Fibroblast of lung (primary cell): Measurements from ENCODE around the gene GCHFR. TPM values are rescaled to one million over a fixed set of nuclear protein-coding genes. Genes with fewer than 3 reads are reported as not detected.

ENCODE experiments used
- DNase-seq, 2 donors: peaks; one replicate each; pipeline versions ENCODE4 v3.0.0 to v3.0.0-alpha.2; 2010; ENCODE audit warnings: low read depth in 2 of 2
- H2AFZ ChIP-seq: 2 replicates; pipeline ENCODE4 v1.5.1; 2012; ENCODE audit warnings: low read length, control low read depth, inconsistent platforms
- H3K27ac ChIP-seq: 2 replicates; pipeline ENCODE4 v1.5.1; 2011; ENCODE audit warnings: low read length, control low read depth; ENCODE audit not compliant: insufficient read depth
- H3K27me3 ChIP-seq: 2 replicates; pipeline ENCODE4 v1.5.1; 2011; ENCODE audit warnings: mild to moderate bottlenecking, low read length; ENCODE audit not compliant: control insufficient read depth, insufficient read depth
- H3K36me3 ChIP-seq: 2 replicates; pipeline ENCODE4 v1.5.1; 2011; ENCODE audit warnings: low read length; ENCODE audit not compliant: control insufficient read depth, insufficient read depth
- H3K4me1 ChIP-seq: 2 replicates; pipeline ENCODE4 v1.5.1; 2011; ENCODE audit warnings: low read length; ENCODE audit not compliant: control insufficient read depth, insufficient read depth; ENCODE audit errors: extremely low read depth
- H3K4me2 ChIP-seq: 2 replicates; pipeline ENCODE4 v1.5.1; 2011; ENCODE audit warnings: low read length, control low read depth; ENCODE audit not compliant: insufficient read depth; ENCODE audit errors: extremely low read depth
- H3K4me3 ChIP-seq, 4 experiments: fragments of 200-600 bp in 1 of 4; sonication (generic) in 1 of 4; replicated peaks in 1 of 4; 2 replicates each; pipeline ENCODE4 v1.5.1; 2011 to 2016; ENCODE audit warnings: low read length in 4 of 4, low read depth in 3 of 4, mild to moderate bottlenecking in 3 of 4, control low read depth in 2 of 4, inconsistent platforms in 1 of 4, mixed read lengths in 1 of 4; ENCODE audit not compliant: insufficient read depth in 1 of 4; ENCODE audit errors: control extremely low read depth in 1 of 4
- H3K79me2 ChIP-seq: 2 replicates; pipeline ENCODE4 v1.5.1; 2012; ENCODE audit warnings: mild to moderate bottlenecking, low read length, inconsistent platforms; ENCODE audit not compliant: control insufficient read depth, insufficient read depth
- H3K9ac ChIP-seq: 2 replicates; pipeline ENCODE4 v1.5.1; 2011; ENCODE audit warnings: mild to moderate bottlenecking, low read length, control low read depth; ENCODE audit not compliant: insufficient read depth
- H3K9me3 ChIP-seq: 2 replicates; pipeline ENCODE4 v1.5.1; 2012; ENCODE audit warnings: low read depth, low read length; ENCODE audit not compliant: control insufficient read depth, insufficient read depth
- H4K20me1 ChIP-seq: 2 replicates; pipeline ENCODE4 v1.5.1; 2011; ENCODE audit warnings: low read length; ENCODE audit not compliant: control insufficient read depth, insufficient read depth; ENCODE audit errors: extremely low read depth
- CTCF ChIP-seq, 2 donors: IDR thresholded peaks in 1 of 2; conservative IDR thresholded peaks in 1 of 2; 1 replicate in 1 of 2; 2 replicates in 1 of 2; pipeline ENCODE4 v1.5.1; 2011 to 2012; ENCODE audit warnings: low read length in 2 of 2, control low read depth in 1 of 2, inconsistent platforms in 1 of 2, low read depth in 1 of 2, mild to moderate bottlenecking in 1 of 2
- EZH2 ChIP-seq: IDR thresholded peaks from 2 replicates; pipeline ENCODE4 v1.5.1; 2012; ENCODE audit warnings: low read length, control low read depth, mild to moderate bottlenecking; ENCODE audit errors: missing control alignments
- polyA plus RNA-seq, 2 donors: library from polyadenylated mRNA; depleted of rRNA in 1 of 2; stranded (reverse) in 1 of 2; unstranded in 1 of 2; fragments of >200 nt; gene quantifications; 2 replicates each; pipeline ENCODE4 v1.2.1, GENCODE V29; 2011 to 2012; ENCODE audit warnings: missing spikeins in 1 of 2
- total RNA-seq: library from RNA; depleted of rRNA; stranded (reverse); fragments of >200 nt; gene quantifications from 2 replicates; pipeline ENCODE4 v1.2.1, GENCODE V29; 2014

GCHFR gene
- total and polyA plus RNA-seq, 2 donors (not counting 1 experiment from before 2014, with no cell fraction given), result 1.6 to 2.5 TPM

- H3K9me3 ChIP-seq, result no peaks in the 10 kb centered on the region
- H3K27ac ChIP-seq, result no peak overlapping the region
- no peak overlapping the region for H3K9ac ChIP-seq
- H3K4me3 ChIP-seq, result no peak overlapping the region
- H4K20me1 ChIP-seq, result no peaks in the 10 kb centered on the region
- no peak for DNase-seq
- no peaks in the 10 kb centered on the region for H3K27me3 ChIP-seq
- H3K36me3 ChIP-seq, result peaks cover 7% of the 10 kb centered on the region
- TF ChIP-seq CTCF (conservative IDR thresholded peaks at IDR 0.05 in 1 of 2, IDR thresholded peaks at IDR 0.05 in 1 of 2; ENCODE audit: low read depth in 1 of 2, low read length in 2 of 2) (no peak), EZH2 (no peak)
- H3K4me1 ChIP-seq, result peaks cover 17% of the 10 kb centered on the region
- no peak overlapping the region for H3K4me2 ChIP-seq
- no peaks in the 10 kb centered on the region for H3K79me2 ChIP-seq
- no peak overlapping the region for H2AFZ ChIP-seq
Observed at GRCh38 chr15:40743485-40743901, 20.4 kb upstream of the GCHFR start.

- no peaks in the 10 kb centered on the region for H3K27me3 ChIP-seq
- no peaks in the 10 kb centered on the region for H3K79me2 ChIP-seq
- peaks cover 17% of the 10 kb centered on the region for H3K4me1 ChIP-seq
- DNase-seq, result peak; percentile 67 to 82
- no peaks in the 10 kb centered on the region for H4K20me1 ChIP-seq
- TF ChIP-seq EZH2 (no peak), CTCF (conservative IDR thresholded peaks at IDR 0.05 in 1 of 2, IDR thresholded peaks at IDR 0.05 in 1 of 2; ENCODE audit: low read depth in 1 of 2, low read length in 2 of 2) (peak in 1 of 2 donors; percentile 20)
- H2AFZ ChIP-seq, result no peak overlapping the region
- H3K36me3 ChIP-seq, result peaks cover 7% of the 10 kb centered on the region
- H3K27ac ChIP-seq, result peak overlapping the region; percentile 51
- no peaks in the 10 kb centered on the region for H3K9me3 ChIP-seq
- no peak overlapping the region for H3K9ac ChIP-seq
- no peak overlapping the region for H3K4me3 ChIP-seq
- no peak overlapping the region for H3K4me2 ChIP-seq
Observed at GRCh38 chr15:40743921-40744814, 19.7 kb upstream of the GCHFR start.

- H3K4me2 ChIP-seq, result no peak overlapping the region
- no peak for TF ChIP-seq EZH2
- H2AFZ ChIP-seq, result no peak overlapping the region
- peak overlapping the region; percentile 51 for H3K27ac ChIP-seq
- H3K9ac ChIP-seq, result no peak overlapping the region
- DNase-seq, result no peak
- peaks cover 7% of the 10 kb centered on the region for H3K36me3 ChIP-seq
- H4K20me1 ChIP-seq, result no peaks in the 10 kb centered on the region
- peaks cover 17% of the 10 kb centered on the region for H3K4me1 ChIP-seq
- no peak overlapping the region for H3K4me3 ChIP-seq
- no peaks in the 10 kb centered on the region for H3K27me3 ChIP-seq
- no peaks in the 10 kb centered on the region for H3K9me3 ChIP-seq
- no peaks in the 10 kb centered on the region for H3K79me2 ChIP-seq
Observed at GRCh38 chr15:40744815-40745152, 19.1 kb upstream of the GCHFR start.
